Anterior cingulate cortex (tissue), 58 donors: ENCODE results near the gene ZDHHC16.
A peak's percentile ranks its signal among the peaks of the same experiment; 100 is the strongest.
"Not testable (repeated sequence)": the region's sequence is repeated elsewhere in the genome, so short reads cannot be mapped to it uniquely, and the experiment has no call there.

ENCODE experiments used
- DNase-seq, 58 donors: peaks; one replicate each; lab custom pipeline; 2025; lab: John Stamatoyannopoulos, UW

The ZDHHC16 gene

DNA sequence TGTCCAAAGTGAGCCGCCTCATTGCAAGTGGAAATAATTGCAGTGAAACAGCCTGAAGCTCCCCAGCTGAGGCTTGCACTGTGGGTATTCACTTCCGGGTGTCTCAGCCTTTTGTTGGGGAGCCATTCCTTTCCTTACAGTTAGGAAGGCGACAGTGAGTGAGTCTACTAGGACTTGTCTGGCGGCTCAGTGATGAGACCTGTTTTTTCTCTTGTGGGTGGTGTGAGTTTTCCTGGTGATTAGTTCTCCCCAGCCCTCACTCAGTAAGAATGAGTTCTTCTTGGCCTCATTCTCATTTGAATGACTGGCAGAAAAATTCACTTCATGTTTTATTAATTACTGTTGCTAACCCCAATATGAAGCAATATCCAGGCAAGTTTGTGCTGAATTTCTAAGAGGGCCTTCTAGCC is 17.4 kb upstream of the ZDHHC16 start:
- DNase-seq: no peak

- no peak for DNase-seq
Measured at GRCh38 chr10:97434055-97434454, 11.9 kb upstream of the ZDHHC16 start.

DNA sequence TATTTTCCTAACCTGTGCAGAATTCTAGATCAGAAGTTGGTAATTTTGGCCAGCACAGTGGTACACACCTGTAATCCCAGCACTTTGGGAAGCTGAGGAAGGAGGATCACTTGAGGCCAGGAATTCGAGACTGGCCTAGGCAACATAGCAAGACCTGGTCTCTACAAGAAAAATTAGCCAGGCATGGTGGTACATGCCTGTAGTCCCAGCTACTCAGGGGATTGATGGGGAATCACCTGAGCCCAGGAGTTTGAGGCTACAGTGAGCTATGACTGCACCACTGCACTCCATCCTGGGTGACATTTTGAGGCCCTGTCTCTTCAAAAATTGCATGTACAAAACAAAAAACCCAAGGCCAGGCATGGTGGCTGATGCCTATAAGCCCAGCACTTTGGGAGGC is 11.4 kb upstream of the ZDHHC16 start:
- no peak for DNase-seq

GRCh38 chr10:97435211-97435610 is 10.8 kb upstream of the ZDHHC16 start:
- DNase-seq: no peak

GRCh38 chr10:97442277-97442676 is 3.7 kb upstream of the ZDHHC16 start:
- DNase-seq: no peak

DNA sequence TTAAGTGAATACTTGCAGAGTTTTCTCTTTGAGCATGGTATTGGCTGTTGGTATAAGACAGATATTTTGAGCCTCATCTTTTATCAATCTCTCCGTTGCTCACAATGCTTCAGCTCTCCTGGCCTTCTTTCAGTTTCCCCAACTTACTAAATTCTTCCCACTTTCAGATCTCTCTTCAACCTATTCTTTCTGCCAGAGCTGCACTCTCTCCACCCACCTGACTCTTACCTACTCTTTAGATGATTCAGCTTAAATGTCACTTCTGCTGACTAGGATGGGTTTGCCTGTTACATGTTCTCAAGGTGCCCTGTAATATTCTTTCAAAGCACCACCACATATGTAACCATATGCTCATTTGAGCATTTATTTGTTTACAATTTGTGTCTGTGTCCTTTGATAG is 1.8 kb upstream of the ZDHHC16 start:
- no peak for DNase-seq

- peak in 1 of 58 donors; percentile 51 for DNase-seq
Measured at GRCh38 chr10:97445357-97445721, 636 bp upstream of the ZDHHC16 start.

- DNase-seq: no peak
Measured at GRCh38 chr10:97450828-97451227, 4.9 kb downstream of the ZDHHC16 start.

DNA sequence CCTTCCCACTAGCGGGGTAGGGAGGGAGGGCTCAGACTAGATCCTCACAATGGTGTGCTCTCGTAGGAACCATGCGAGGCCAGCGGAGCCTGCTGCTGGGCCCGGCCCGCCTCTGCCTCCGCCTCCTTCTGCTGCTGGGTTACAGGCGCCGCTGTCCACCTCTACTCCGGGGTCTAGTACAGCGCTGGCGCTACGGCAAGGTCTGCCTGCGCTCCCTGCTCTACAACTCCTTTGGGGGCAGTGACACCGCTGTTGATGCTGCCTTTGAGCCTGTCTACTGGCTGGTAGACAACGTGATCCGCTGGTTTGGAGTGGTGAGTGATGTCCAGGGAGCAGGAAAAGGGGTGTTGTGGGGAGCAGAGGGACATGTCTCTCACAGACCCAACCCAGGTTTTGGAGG is 5.6 kb downstream of the ZDHHC16 start:
- DNase-seq: no peak

DNA sequence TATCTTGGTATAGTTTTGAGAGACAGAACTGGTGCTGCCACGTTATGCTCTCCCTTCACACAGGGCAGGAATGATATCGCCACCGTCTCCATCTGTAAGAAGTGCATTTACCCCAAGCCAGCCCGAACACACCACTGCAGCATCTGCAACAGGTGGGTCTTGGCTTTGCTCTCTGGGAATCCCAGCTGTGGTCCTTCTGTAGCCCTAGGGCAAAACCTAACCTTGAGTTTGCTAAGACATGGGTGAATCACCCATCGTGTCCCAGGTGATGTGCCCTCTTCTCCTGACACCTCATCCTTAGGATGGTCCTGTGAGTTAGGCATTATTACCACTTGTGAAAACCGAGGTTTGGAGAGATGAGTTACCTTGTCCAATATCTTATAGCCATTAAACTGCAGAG is 6.4 kb downstream of the ZDHHC16 start:
- DNase-seq: no peak

- DNase-seq: peak in 3 of 58 donors; percentile 6 to 10 (median 7)
Measured at GRCh38 chr10:97454330-97455036, 8.5 kb downstream of the ZDHHC16 start.

GRCh38 chr10:97456034-97456685 is 10.2 kb downstream of the ZDHHC16 start:
- no peak for DNase-seq

DNA sequence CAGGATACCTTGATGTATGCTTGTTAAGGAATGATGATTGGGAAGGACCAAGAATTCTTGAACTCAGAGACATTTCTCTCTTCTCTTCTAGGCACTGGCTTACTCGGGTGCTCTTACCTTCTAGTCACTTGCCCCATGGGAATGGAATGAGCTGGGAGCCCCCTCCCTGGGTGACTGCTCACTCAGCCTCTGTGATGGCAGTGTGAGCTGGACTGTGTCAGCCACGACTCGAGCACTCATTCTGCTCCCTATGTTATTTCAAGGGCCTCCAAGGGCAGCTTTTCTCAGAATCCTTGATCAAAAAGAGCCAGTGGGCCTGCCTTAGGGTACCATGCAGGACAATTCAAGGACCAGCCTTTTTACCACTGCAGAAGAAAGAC is 10.7 kb downstream of the ZDHHC16 start:
- no peak for DNase-seq

GRCh38 chr10:97459111-97459510 is 13.1 kb downstream of the ZDHHC16 start:
- no peak for DNase-seq

- no peak for DNase-seq
Measured at GRCh38 chr10:97459933-97460332, 14.0 kb downstream of the ZDHHC16 start.

GRCh38 chr10:97462309-97462708 is 16.3 kb downstream of the ZDHHC16 start:
- DNase-seq: no peak

DNA sequence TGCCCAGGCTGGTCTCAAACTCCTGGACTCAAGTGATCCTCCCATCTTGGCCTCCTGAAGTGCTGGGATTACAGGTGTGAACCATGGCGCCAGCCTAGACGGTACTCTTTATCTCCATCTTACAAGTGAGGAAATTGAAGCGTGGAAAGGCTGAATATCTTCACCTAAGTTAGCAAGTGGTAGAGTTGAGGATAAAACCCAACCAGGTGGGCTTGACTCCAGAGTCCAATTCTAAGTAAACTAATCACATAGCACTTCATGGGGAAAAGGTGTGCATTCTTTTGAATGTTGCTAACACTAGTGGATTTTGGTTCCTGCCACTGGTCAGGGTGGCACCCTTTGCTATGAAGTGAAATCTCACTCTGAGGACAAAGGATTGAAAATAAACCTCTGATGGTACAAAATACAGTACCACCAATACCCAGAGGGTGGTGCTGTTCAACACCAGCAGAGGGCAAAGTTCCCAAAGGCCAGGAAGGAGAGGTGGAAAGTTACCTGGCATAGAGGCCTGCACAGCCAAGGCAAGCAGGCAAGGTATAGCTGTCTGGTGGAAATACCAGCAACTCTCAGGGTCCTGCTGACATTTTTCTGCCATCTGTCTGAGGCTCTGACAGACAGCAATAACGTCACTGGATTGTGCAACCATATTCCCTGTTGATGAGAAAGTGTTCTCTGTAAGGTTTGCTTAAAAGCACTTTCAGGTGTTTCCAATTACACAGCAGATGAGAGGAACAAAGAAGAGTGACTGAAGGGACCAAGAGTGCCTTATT is 17.6 kb downstream of the ZDHHC16 start:
- DNase-seq: peak in 16 of 58 donors; percentile 6 to 37 (median 16)

GRCh38 chr10:97464226-97464625 is 18.3 kb downstream of the ZDHHC16 start:
- no peak for DNase-seq

- no peak for DNase-seq
Measured at GRCh38 chr10:97465982-97466381, 20.0 kb downstream of the ZDHHC16 start.

GRCh38 chr10:97466755-97467154 is 20.8 kb downstream of the ZDHHC16 start:
- DNase-seq: no peak

- DNase-seq: no peak
Measured at GRCh38 chr10:97468162-97468561, 22.2 kb downstream of the ZDHHC16 start.

- DNase-seq: not testable (repeated sequence)
Measured at GRCh38 chr10:97468781-97469180, 22.8 kb downstream of the ZDHHC16 start.
